ENCODE measurements around the gene DPH1. TPM values are rescaled to one million over a fixed set of nuclear protein-coding genes. Genes with fewer than 3 reads are reported as not detected.

DPH1 gene
- total RNA-seq, 1 donor from 2014 or later, result 35.1 TPM

DNA sequence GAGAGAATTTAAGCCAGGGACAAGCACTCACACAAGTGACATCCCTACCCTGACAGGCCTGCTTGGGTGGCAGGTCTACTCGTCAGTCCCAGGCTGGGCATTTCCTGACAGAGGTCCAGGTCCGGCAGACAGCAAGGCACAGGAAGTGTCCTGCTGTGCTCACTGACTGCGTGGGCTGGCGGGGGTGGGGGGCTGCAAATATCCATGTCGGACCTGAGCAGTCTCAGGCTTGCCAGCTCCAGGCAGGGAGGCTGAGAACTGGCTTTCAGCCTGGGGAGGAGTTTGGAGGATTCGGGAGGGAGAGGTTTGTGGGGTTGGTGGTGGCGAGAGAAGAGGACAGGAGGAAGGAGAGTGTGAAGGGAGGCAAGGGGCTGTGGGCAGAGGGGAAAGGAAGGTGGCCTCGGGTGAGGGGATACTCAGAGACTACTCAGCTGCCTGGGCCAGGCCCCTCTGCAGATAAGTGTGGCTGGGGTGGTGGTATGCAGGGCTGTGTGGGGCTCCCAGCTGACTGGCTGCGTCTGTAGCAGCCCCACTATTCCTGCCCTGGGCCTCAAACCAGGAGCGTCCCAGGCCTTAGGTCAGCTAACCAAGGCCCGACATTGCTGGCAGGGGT is 32.7 kb downstream of the DPH1 start:
- TF ChIP-seq, protein P1, sequence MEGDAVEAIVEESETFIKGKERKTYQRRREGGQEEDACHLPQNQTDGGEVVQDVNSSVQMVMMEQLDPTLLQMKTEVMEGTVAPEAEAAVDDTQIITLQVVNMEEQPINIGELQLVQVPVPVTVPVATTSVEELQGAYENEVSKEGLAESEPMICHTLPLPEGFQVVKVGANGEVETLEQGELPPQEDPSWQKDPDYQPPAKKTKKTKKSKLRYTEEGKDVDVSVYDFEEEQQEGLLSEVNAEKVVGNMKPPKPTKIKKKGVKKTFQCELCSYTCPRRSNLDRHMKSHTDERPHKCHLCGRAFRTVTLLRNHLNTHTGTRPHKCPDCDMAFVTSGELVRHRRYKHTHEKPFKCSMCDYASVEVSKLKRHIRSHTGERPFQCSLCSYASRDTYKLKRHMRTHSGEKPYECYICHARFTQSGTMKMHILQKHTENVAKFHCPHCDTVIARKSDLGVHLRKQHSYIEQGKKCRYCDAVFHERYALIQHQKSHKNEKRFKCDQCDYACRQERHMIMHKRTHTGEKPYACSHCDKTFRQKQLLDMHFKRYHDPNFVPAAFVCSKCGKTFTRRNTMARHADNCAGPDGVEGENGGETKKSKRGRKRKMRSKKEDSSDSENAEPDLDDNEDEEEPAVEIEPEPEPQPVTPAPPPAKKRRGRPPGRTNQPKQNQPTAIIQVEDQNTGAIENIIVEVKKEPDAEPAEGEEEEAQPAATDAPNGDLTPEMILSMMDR (conservative IDR thresholded peaks at IDR 0.05), result no peak
- Mint-ChIP-seq H3K36me3 (ENCODE audit: low read depth) (peaks cover 17% of the 10 kb centered on the region), H3K9me3 (no peaks in the 10 kb centered on the region), H3K27me3 (ENCODE audit: low read depth) (peaks cover 48% of the 10 kb centered on the region), H3K27ac (ENCODE audit: unreplicated experiment) (peak overlapping the region; percentile 62), H3K4me1 (peaks cover 33% of the 10 kb centered on the region), H3K4me3 (no peak overlapping the region)
- DNase-seq (ENCODE audit: low read depth, low spot score), result no peak

DNA sequence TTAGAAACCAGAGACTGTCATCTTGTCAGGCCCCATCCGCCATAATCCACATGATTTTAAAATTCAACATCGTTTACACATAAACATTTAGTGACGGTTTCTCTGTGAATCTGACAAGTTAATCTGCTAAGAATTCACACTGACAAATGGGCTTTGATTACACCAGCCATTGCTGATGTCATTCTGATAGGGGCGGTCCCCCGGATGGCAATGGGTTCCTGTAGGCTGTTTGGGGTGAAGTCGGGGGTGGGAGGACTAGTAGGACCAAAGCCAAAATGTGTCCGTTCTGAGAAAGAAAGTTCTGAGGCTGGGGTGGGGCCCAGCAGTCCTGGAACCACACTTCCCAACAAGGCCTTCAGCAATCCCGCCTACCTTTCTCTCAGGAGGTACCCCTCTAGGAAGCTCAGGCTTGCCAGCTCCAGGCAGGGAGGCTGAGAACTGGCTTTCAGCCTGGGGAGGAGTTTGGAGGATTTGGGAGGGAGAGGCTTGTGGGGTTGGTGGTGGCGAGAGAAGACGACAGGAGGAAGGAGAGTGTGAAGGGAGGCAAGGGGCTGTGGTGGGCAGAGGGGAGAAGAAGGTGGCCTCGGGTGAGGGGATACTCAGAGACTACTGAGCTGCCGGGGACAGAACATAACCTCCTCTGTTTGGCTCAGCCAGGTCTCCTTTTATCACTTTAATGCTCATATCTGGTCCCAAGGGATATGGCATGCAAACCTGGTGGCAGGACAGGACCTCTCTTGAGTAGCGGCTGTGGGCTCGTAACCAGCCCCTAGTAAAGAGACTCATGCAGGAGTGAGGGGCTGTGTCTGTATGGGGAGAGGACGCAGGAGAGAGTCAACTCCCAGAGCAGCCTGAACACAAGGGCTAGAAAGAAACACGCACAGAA is 33.6 kb downstream of the DPH1 start:
- DNase-seq (ENCODE audit: low read depth, low spot score), result no peak
- Mint-ChIP-seq H3K27me3 (ENCODE audit: low read depth) (peaks cover 39% of the 10 kb centered on the region), H3K4me3 (no peak overlapping the region), H3K27ac (ENCODE audit: unreplicated experiment) (no peak overlapping the region), H3K36me3 (ENCODE audit: low read depth) (peaks cover 17% of the 10 kb centered on the region), H3K9me3 (no peaks in the 10 kb centered on the region), H3K4me1 (peaks cover 34% of the 10 kb centered on the region)
- TF ChIP-seq, protein P1 (conservative IDR thresholded peaks at IDR 0.05), result no peak

DNA sequence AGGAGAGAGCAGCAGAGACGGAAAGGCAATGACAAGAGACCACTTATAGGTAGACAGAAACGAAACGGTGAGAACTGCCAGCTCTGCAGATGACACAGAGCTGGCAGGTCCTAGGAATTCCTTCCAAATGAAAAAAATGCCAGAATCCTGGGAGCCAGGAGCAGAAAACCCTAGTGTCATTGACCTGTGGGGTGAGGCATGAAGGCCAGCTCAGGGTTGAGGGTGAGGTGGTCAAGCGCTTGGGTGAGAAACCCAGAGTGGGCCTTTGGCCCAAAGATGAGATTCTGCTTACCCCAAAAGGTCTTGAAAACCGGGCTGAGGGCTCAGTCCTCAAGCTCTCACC is 34.2 kb downstream of the DPH1 start:
- peaks cover 36% of the 10 kb centered on the region for H3K27me3 Mint-ChIP-seq (ENCODE audit: low read depth)
- peaks cover 17% of the 10 kb centered on the region for H3K36me3 Mint-ChIP-seq (ENCODE audit: low read depth)
- H3K4me1 Mint-ChIP-seq, result peaks cover 40% of the 10 kb centered on the region
- no peaks in the 10 kb centered on the region for H3K9me3 Mint-ChIP-seq
- no peak overlapping the region for H3K4me3 Mint-ChIP-seq
- TF ChIP-seq, protein P1 (conservative IDR thresholded peaks at IDR 0.05), result no peak
- DNase-seq (ENCODE audit: low read depth, low spot score), result no peak
- no peak overlapping the region for H3K27ac Mint-ChIP-seq (ENCODE audit: unreplicated experiment)

DNA sequence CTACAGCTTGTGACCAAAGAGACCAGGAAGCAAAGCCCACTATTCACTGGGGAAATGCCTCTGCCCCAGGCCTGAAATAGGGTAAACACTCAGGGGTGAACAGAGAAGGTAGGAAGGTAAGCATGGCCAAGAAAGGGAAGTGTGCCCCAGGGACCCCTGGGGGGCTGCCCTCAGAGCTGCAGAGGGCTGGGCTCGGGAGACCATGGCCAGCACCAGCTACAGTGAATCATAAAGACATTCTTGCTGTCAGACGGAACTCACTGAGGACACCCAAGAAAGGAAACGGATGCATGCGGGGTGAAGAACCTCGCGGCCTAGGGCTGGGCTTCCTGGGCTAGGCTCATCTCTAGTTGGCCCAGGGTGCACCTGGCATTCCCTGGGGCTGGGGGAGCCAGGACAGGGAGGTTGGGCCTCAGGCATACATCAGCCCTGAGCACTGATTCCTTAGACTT is 34.6 kb downstream of the DPH1 start:
- Mint-ChIP-seq H3K27ac (ENCODE audit: unreplicated experiment) (peak overlapping the region; percentile 86), H3K36me3 (ENCODE audit: low read depth) (peaks cover 15% of the 10 kb centered on the region), H3K27me3 (ENCODE audit: low read depth) (peaks cover 32% of the 10 kb centered on the region), H3K4me3 (peak overlapping the region; percentile 61), H3K4me1 (peaks cover 40% of the 10 kb centered on the region), H3K9me3 (no peaks in the 10 kb centered on the region)
- TF ChIP-seq, protein P1 (conservative IDR thresholded peaks at IDR 0.05), result no peak
- no peak for DNase-seq (ENCODE audit: low read depth, low spot score)

- Mint-ChIP-seq H3K4me3 (peak overlapping the region; percentile 61), H3K9me3 (no peaks in the 10 kb centered on the region), H3K36me3 (ENCODE audit: low read depth) (peaks cover 13% of the 10 kb centered on the region), H3K27ac (ENCODE audit: unreplicated experiment) (peak overlapping the region; percentile 86), H3K4me1 (peaks cover 46% of the 10 kb centered on the region), H3K27me3 (ENCODE audit: low read depth) (peaks cover 26% of the 10 kb centered on the region)
- DNase-seq (ENCODE audit: low read depth, low spot score), result no peak
- TF ChIP-seq, protein P1 (conservative IDR thresholded peaks at IDR 0.05), result peak; percentile 43
Measured at GRCh38 chr17:2064980-2065785, 35.2 kb downstream of the DPH1 start.
